HG03442 (cell line): ENCODE data around the gene DAP.
"Not testable (repeated sequence)": the region's sequence is repeated elsewhere in the genome, so short reads cannot be mapped to it uniquely, and the experiment has no call there.

Source experiments
- ATAC-seq: cut with Tn5 transposase; IDR thresholded peaks from one replicate; pipeline ENCODE4 v1.9.1; 2021; ENCODE audit warnings: mild to moderate bottlenecking, moderate library complexity; ENCODE audit not compliant: unreplicated experiment

DAP gene

GRCh38 chr5:10735569-10736276 lies 25.3 kb downstream of the DAP start:
- ATAC-seq = peak; percentile 68

GRCh38 chr5:10734832-10735523 lies 26.1 kb downstream of the DAP start:
- no peak for ATAC-seq

GRCh38 chr5:10734037-10734709 lies 26.9 kb downstream of the DAP start:
- no peak for ATAC-seq

- ATAC-seq = no peak
These were observed 27.6 kb downstream of the DAP start for GRCh38 chr5:10733426-10733825.

- ATAC-seq = no peak
These were observed 29.1 kb downstream of the DAP start for GRCh38 chr5:10731913-10732312.

- no peak for ATAC-seq
These were observed 31.0 kb downstream of the DAP start for GRCh38 chr5:10730043-10730351.

- no peak for ATAC-seq
These were observed 31.6 kb downstream of the DAP start for GRCh38 chr5:10729320-10730042.

- no peak for ATAC-seq
These were observed 32.4 kb downstream of the DAP start for GRCh38 chr5:10728679-10729078.

- ATAC-seq = no peak
These were observed 33.2 kb downstream of the DAP start for GRCh38 chr5:10727861-10728260.

GRCh38 chr5:10726913-10727517 lies 34.0 kb downstream of the DAP start:
- ATAC-seq = peak; percentile 95

GRCh38 chr5:10726179-10726912 lies 34.7 kb downstream of the DAP start:
- peak; percentile 17 for ATAC-seq

- ATAC-seq = no peak
These were observed 35.4 kb downstream of the DAP start for GRCh38 chr5:10725636-10726035.

GRCh38 chr5:10724781-10725507 lies 36.1 kb downstream of the DAP start:
- no peak for ATAC-seq

GRCh38 chr5:10723514-10723913 lies 37.5 kb downstream of the DAP start:
- no peak for ATAC-seq

- not testable (repeated sequence) for ATAC-seq
These were observed 40.3 kb downstream of the DAP start for GRCh38 chr5:10720766-10721165.

GRCh38 chr5:10719965-10720364 lies 41.1 kb downstream of the DAP start:
- no peak for ATAC-seq

- ATAC-seq = not testable (repeated sequence)
These were observed 42.4 kb downstream of the DAP start for GRCh38 chr5:10718617-10719016.

- ATAC-seq = not testable (repeated sequence)
These were observed 44.2 kb downstream of the DAP start for GRCh38 chr5:10716825-10717224.

GRCh38 chr5:10715605-10716290 lies 45.3 kb downstream of the DAP start:
- ATAC-seq = no peak
